Hepatic stellate cell (primary cell): ENCODE results near the gene KDM4B.

Experiments used
- DNase-seq: peaks from one replicate; pipeline ENCODE4 v3.0.0; 2011; ENCODE audit warnings: low spot score

KDM4B gene

DNA sequence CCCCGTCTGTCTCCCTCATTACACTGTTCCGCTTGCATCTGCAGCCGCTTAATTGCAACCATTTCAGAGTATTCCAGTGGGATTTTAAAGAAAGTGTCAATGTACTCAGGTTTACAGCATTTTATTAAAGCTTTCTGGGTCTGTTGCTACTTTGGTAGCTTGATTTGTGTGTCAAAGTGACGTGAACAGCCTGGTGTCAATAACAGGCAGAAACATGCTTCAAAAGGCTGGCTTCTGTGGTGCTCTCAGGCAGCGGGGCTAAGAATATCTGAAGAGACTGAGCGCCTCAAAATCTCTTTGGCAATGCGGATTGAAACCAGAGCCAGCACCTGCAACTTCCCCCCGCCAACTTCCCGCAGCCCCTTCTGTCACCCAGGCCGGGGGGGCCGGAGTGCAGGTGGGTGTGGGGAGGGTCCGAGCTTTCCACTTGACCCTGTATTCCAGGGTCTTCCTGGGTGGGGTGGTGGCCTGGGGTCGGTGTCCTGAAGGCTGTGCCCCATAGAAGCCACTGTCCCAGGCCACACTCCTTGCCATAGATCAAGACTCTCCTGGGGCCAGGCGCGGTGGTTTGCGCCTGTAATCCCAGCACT lies 81.2 kb downstream of the KDM4B start:
- DNase-seq, result no peak

DNA sequence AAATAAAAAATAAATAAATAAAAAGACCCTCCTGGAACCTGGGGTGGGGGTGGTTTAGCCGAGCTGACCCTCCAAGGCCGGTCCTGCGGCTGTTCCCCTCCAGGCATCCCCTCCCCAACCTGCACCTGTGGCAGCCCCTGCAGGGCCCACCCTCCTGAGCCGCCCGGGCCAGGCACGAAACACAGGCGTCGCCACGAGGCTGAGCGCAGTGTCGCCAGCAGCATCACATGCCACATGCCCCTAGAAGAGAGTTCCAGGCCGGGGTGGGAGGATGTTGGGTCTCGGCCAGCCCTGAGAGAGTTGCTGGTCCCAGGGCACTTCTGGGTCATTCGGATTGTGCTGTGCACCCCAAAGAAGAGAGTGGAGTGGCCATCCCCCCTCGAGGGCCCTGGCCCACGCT lies 82.0 kb downstream of the KDM4B start:
- no peak for DNase-seq

DNA sequence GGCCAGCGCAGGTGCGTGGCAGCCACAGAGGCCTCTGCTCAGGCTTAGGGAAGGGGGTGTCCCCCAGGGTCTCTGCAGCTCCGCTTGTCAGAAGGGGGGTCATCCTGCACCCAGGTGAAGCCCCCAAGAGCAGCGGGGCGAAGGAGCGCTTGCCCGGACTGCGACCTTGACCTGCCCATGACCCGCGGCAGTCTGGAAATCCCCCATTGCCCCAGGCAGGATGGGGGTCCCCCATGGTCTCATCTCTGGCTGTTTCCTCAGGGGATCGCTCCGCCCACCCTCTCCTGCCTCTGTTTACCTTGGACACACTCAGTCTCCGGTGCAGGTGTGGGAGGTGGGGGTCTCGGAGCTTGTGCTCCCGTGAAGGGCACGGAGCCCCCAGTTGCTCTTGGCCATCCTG lies 82.7 kb downstream of the KDM4B start:
- no peak for DNase-seq

DNA sequence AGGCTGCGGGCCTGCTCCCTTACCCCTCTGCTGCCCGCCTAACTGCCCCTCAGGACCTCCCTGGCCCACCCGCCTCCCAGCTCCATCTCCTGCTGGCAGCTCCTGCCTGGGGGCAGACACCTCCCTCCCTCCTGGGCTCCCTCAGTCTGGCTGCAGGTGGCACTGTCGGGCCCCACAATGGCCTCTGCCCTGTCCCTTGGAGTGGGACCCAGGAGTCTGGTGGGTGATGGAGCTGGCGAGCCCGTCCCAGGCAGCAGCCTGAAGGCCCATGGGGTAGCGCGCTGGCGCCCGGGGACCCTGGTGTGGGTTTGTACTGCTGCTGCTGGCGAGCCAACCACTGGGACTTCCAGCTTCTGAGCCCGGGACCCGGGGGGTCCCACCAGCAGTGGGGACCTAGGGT lies 83.6 kb downstream of the KDM4B start:
- DNase-seq, result no peak

DNA sequence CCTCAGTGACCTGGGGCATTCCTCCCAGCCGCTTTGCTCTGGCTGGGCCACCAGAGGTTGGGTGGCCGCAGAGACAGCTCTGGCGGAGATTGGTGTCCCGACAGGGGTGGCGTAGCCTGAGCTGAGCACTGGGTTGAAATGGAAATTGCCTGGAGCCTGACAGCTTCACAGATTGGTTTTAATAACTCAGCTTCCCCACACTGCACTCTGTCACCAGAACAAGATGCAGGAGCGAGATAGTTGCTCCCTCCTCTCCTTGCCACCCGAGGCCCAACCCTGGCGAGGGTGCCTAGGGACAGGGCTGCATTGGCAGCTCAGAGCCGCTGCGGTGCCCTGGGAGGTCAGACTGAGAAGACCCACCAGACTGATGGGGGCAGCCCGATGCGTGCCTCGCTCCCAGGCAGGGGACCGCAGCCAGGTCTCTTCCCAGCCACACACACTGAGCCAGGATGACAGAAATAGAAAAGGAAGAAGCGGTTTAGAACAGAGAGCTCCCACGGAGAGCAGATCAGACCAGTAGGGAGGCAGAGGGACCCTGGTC lies 84.1 kb downstream of the KDM4B start:
- DNase-seq, result no peak

DNA sequence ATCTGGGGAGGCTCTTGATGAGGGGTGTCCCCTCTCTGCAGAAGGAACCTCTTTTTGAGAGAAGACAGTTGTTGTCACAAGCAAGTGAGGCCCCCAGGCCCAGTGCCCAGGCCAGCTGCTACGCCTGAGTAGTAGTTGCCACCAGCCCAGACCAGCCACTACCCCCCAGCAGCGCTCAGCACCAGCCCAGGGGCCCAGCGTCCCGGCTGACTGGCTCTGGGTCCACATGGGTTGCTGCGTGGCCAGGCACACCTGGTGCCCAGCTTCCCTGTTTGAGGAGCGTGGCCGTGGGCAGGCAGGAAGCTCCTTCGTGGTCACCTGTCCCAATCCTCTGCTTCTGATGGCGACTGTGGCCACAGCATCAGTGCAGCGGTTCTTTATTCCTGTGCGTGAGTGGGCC lies 84.7 kb downstream of the KDM4B start:
- no peak for DNase-seq

DNA sequence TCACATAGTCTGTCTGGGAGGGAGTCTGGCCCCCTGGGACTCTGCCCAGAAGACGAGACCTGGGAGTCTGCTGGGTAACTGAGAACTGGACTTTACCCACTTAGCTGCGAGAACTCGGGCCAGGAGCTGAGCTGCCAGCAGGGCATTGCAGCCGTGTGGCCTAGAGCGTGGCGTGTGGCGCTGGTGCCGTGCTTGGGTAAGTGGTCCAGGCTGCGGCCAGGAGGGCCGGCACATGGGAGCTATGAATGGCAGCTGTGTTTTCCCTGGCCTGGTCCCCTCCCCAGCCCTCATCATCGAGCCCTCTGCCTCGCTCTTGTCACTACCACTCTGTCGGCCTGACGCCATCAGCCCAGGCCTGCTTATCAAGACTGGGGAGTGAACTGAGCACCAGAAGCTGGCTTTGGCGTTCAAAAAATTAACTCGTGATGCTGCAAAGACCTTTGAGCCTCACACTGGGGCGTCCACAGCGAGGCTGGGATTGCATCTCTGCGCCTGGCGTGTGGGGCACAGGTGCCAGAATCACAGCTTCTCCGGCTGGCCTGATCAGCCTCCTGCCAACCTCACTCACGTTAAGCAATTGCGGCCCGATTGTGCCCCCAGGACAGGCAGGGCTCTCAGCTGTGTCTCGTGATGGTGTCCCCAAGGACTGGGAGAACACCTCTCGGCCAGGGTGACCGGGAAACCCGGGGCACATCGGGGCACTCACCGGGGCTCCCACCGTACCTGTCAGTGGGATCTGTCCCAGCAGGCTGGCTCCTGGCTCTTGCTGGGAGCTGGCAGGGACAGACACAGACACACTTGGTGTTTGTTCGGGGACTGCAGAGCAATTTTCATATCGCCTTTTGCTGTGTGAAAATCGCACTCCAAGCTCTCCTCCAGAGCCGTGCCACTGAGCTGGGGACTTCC lies 85.9 kb downstream of the KDM4B start:
- no peak for DNase-seq

DNA sequence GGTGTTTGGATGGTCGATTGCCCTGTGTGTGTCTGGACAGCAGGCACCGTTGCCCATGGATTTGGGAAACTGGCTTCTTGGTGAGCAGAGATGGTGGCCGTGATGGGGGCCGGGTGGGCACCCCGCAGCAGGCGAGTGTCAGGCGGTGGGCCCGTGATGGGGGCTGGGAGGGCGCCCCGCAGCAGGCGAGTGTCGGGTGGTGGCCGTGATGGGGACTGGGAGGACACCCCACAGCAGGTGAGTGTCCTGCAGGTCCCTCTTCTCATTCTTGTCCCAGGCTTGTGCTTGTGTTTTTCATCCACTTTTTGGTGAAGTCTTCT lies 86.5 kb downstream of the KDM4B start:
- no peak for DNase-seq

DNA sequence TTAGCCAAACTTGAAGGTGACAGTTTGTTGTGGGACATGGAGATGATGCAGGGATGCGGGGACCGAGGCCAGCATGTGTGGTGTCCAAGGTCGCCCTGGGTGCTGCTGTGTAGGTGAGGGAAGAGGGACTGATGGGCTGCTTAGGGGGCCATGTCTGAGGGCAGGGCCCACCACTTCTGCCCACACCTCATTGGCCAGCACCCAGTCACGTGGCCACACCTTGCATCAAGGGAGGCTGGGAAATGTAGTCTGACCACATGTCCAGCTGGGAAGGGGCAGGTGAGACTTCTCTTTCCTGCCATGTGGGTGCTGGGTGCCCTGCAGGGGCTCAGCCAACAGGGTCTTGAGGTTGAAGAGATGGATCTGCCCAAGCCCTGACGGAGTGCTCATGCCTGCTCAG lies 88.9 kb downstream of the KDM4B start:
- DNase-seq, result peak; percentile 34

DNA sequence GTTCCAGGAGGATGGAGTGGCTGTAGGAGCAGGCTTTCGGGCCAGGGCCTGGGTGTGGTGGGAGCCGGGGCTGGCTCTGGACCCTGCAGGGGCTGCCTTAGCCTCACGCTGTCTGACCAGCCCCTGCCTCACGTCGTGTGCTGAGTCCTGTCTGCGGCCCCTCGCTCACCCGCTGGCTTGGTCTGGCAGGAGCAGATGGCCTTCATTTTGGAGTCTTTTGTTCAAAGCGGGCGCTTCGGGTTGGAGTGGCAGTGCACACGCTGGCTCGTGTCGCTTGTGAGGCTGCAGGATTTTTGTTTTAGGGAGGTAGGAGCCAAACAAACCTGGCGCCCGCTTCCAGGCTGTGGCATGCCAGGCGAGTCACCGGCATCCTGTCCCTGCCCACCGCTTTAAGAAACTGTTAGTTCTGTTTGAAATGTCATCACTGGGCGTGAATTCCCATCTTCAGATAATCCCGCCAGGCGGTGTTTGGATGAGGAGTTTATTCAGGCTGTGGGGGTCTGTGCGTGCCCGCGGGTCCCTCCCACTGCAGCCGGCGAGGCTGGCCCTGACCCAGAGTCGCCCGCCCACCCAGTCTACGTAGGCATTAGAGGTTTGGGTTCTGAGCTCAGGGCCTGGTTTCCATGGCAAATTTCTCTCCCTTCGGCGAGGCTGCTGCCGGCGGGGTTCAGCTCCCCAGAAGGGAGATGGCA lies 89.8 kb downstream of the KDM4B start:
- no peak for DNase-seq

DNA sequence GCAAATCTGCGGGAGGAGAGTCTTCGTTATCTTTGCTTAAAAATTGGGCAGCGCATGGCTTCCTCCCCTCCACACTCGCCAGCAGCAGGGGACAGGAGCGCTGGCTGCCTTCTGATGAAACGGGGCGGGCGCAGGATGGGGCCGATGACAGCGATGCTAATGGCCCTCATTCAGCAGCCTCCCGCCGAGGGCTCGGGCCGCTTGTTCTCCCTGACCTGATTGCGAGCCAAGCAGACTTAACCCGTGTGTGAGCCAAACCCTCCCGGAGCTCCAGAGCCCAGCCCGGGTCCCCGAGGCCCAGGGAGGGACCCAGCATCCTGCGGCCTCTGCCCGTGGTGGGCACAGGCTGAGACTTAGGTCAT lies 90.3 kb downstream of the KDM4B start:
- DNase-seq, result no peak

DNA sequence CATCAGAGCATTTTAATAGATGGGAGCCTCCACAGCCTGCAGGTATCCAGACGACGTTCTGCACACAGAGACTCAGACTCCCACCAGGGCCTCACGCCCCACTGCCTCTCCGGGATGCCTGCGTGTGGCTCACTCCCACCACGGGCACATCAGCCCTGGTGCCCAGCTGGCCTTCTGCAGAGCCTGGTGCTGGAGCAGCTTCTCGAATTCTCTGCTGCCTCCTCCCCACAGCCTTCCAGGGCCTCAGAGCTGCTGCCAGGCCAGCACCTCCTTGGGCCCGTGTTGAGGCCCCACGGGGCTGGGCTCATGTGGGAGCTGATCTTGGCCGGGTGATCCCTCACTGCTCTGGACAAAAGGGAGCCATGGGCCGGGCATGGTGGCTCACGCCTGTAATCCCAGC lies 90.9 kb downstream of the KDM4B start:
- DNase-seq, result no peak

DNA sequence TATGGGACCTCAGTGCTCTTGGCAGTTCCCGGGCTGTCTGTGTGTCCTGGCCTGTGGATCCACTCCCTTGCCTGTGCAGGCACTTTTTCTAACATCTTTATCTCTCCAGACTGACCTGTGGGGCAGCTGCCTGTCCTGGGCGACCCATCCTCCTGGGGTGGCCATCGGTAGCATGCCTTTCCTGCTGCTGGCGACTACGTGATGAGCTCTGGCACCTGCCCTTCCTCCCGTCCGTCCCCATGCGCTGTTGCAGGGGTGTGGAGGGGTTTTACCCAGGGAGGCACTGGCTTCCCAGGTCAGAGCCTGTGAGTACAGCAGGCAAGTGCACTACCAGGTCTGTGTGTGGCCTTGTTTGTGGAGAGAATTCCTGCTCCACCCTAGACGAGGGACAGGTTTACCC lies 93.3 kb downstream of the KDM4B start:
- no peak for DNase-seq

DNA sequence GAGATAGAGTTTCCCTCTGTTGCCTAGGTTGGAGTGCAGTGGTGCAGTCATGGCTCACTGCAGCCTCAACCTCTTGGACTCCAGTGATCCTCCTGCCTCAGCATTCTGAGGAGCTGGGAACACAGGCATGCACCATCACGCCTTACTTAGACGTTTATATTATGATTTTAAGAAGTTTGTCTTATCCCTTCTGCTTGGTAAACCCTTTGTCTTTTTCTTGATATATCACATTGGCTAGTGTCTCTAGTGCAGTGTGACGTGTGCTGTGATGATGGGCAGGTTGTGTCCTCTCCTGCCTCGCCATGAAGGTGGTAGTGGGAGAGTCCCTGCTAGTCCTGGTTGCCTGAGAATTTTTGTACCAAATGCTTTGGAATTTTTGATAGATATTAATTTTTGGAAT lies 93.9 kb downstream of the KDM4B start:
- no peak for DNase-seq

DNA sequence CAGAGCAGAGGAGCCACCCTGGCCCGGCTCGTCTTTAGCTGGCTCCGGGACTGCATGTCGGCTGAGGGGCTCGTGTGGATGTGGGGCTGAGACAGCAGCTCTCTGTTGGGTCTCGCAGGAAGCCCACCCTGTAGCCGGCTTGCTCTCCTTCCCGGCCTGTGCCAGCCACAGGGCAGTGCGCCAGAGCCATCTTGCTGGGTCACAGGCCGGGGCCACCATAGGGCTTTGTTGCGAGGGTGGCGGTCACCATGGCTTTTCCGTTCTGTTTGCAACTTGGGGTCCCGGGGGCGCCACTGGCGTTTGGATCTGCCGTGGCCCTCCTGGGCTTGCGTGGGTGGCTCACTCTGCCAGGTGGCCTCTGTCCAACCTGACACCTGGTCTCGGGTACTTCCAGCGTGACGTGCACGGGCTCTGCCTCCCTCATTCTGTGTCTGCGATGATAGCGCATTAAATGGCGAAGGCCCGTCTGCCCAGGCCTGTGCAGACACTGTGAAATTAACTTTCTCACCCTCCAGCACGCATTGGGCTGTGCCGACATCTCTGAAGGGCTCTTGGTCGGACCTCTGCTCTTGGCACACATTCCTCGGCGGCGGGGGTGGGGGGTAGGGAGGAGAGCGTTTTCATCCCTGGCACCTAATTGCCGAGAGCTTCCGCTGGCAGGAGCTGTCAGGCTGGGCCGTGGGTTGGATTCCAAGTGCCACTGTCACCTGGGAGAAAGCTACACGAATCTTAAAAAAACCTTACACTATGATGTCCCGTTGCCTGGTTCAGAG lies 95.1 kb downstream of the KDM4B start:
- DNase-seq, result no peak

DNA sequence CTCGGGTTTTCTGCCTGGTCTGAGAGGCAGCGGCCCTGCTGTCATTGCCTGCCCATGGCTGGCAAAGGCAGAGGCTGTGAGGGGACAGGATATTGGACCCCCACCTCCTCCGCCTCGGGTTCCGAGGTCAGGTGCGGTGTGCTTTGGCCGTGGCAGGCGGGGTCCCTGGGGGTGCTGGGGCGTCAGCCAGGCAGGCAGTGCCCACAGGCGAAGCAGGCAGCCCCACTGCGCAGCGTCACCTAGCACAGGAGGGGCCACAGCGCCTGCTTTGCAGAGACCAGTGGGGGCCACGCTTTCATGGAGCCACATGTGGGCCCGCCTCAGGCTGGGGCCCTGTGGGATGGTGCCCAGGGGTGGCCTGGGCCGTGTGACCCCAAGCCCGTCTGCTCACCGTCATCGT lies 96.0 kb downstream of the KDM4B start:
- DNase-seq, result no peak

DNA sequence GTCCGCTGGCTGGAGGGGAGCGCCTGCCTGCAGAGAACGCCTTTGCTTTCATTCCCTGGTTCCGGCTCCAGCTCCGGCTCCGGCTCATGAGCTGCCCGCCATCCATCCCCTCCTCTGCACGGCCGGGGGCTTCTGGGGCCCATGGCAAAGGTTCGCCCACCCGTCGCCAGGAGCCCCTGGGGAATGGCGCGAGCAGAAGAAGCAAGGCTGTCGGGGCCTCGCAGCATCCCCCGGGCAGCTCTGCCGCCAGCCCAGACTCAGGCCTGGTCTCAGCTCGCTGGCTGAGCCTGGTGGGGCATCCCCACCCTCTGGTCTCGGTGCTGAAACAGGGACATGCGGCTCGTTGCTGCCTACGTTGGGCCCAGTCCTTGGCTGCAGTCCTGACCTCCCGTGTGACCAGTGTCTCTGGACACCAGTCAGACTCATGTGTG lies 96.8 kb downstream of the KDM4B start:
- DNase-seq, result no peak

DNA sequence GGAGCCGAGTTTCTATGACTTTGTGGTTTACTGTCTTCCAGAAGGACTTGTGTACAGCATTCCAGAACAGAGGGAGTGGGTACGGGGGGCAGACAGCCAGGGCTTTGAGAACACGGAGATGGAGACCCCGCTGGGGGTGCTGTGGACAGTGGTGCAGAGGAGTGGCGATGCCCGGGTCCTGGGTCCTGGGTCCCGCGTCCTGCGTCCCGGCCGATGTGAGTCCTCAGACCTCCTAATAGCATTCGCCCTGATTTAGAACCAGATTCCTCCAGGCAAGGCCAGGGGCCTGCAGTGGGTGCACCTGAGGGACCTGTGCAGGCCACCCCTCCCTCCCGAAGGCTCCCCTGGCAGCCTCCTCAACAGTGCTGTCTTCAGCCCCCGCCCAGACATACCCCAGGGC lies 97.9 kb downstream of the KDM4B start:
- DNase-seq, result no peak

DNA sequence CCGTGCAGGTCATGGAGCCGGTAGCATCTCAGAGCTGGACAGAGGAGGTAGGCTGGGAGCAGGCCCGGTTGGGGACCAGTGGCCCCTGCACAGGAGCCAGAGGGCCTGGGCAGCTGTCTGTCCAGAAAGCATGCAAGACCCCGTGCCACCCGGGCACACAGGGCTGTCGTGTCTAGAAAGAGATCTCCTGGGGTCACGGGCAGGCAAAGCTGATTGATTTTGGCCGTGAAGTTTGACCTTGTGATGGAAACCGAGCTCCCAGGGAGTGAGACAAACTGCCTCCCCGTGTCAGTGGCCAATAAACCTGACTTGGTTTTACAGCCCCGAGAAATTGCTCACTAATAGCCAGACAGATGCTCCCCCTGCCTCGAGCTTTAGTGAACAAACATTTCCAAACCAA lies 98.8 kb downstream of the KDM4B start:
- DNase-seq, result no peak

DNA sequence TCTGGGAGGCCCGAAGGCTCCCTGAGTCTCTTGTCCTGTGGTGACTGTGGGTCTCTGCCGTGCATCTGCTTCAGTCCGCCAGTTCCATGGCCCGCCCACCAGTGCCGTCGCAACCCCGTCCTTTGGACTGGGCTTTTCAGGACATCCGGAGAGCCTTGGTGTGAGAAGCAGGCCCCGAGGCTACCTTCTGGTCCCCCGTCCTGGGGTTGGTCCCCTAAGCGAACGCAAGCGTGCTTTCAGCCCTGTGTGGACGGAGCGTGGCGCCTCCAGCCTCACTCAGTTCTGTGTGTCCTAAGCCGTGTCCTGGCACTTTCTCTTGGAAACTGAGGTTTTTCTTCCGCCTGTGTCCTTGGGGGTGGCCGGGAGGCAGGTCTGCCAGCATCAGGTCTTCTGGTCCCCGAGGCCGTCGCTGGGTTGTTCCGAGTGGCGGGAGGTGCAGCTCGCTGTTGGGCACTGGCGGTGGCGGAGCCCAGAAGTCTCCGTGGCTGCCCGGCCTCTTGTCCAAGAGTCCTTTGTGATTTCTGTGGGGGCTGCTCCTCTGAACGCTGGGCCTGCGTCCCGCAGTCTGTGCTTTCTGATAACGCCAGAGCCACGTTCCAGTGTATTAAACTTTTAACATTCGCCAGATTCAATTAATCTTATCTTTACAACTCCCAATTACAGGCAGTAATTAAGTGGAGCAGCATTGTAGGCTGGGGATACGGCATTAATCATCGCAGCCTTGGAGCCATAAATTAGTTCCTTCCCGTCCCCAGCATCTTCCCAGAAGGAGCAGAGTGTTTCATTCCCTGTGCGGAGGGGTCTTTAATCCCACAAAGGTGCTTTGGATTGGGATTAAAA lies 99.5 kb downstream of the KDM4B start:
- DNase-seq, result no peak

DNA sequence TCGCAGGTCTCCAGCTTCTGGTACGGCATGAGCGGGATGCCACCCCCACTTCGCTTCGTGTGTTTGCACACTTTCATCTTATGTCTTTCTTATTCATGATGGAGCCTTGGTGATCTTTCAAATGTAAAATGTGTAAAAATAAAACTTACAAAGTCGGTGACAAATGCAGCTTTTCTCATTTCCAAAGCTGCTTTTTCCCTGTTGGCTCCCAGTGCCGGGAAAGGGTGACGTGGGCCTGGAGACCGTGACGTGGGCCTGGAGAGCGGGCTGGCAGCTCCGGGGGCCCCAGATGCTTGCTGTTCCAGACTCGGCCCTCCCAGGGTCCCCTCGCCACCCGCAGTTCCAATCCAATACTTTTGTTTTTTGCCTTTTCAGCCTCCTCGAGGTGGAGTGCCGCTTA lies 101.4 kb downstream of the KDM4B start:
- DNase-seq, result no peak

DNA sequence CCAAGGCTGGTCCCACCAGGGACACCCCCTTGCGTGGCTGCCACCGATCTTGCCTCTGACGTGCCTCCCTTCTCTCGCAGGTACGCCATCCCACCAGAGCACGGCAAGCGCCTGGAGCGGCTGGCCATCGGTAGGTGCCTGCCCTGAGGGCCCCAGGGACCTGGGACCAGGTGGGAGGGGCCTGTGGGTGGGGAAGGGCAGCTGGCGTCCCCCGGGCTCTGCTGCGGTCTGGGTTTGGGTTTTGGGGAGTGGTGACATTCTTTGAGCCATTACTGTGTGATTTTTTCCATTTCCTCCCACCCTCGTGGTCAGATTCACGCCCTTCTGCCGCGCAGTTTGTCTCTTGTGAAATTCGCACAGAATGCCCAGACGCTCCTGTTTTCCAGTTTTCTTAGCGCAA lies 102.0 kb downstream of the KDM4B start:
- DNase-seq, result no peak
